Fibroblast of lung (primary cell): ENCODE results near the gene METTL15. TPM values are rescaled to one million over a fixed set of nuclear protein-coding genes. Genes with fewer than 3 reads are reported as not detected.

ENCODE experiments used
- DNase-seq, 2 donors: peaks; one replicate each; pipeline versions ENCODE4 v3.0.0 to v3.0.0-alpha.2; 2010; ENCODE audit warnings: low read depth in 2 of 2
- H2AFZ ChIP-seq: 2 replicates; pipeline ENCODE4 v1.5.1; 2012; ENCODE audit warnings: low read length, control low read depth, inconsistent platforms
- H3K27ac ChIP-seq: 2 replicates; pipeline ENCODE4 v1.5.1; 2011; ENCODE audit warnings: low read length, control low read depth; ENCODE audit not compliant: insufficient read depth
- H3K27me3 ChIP-seq: 2 replicates; pipeline ENCODE4 v1.5.1; 2011; ENCODE audit warnings: mild to moderate bottlenecking, low read length; ENCODE audit not compliant: control insufficient read depth, insufficient read depth
- H3K36me3 ChIP-seq: 2 replicates; pipeline ENCODE4 v1.5.1; 2011; ENCODE audit warnings: low read length; ENCODE audit not compliant: control insufficient read depth, insufficient read depth
- H3K4me1 ChIP-seq: 2 replicates; pipeline ENCODE4 v1.5.1; 2011; ENCODE audit warnings: low read length; ENCODE audit not compliant: control insufficient read depth, insufficient read depth; ENCODE audit errors: extremely low read depth
- H3K4me2 ChIP-seq: 2 replicates; pipeline ENCODE4 v1.5.1; 2011; ENCODE audit warnings: low read length, control low read depth; ENCODE audit not compliant: insufficient read depth; ENCODE audit errors: extremely low read depth
- H3K4me3 ChIP-seq, 4 experiments: fragments of 200-600 bp in 1 of 4; sonication (generic) in 1 of 4; replicated peaks in 1 of 4; 2 replicates each; pipeline ENCODE4 v1.5.1; 2011 to 2016; ENCODE audit warnings: low read length in 4 of 4, low read depth in 3 of 4, mild to moderate bottlenecking in 3 of 4, control low read depth in 2 of 4, inconsistent platforms in 1 of 4, mixed read lengths in 1 of 4; ENCODE audit not compliant: insufficient read depth in 1 of 4; ENCODE audit errors: control extremely low read depth in 1 of 4
- H3K79me2 ChIP-seq: 2 replicates; pipeline ENCODE4 v1.5.1; 2012; ENCODE audit warnings: mild to moderate bottlenecking, low read length, inconsistent platforms; ENCODE audit not compliant: control insufficient read depth, insufficient read depth
- H3K9ac ChIP-seq: 2 replicates; pipeline ENCODE4 v1.5.1; 2011; ENCODE audit warnings: mild to moderate bottlenecking, low read length, control low read depth; ENCODE audit not compliant: insufficient read depth
- H3K9me3 ChIP-seq: 2 replicates; pipeline ENCODE4 v1.5.1; 2012; ENCODE audit warnings: low read depth, low read length; ENCODE audit not compliant: control insufficient read depth, insufficient read depth
- H4K20me1 ChIP-seq: 2 replicates; pipeline ENCODE4 v1.5.1; 2011; ENCODE audit warnings: low read length; ENCODE audit not compliant: control insufficient read depth, insufficient read depth; ENCODE audit errors: extremely low read depth
- CTCF ChIP-seq, 2 donors: IDR thresholded peaks in 1 of 2; conservative IDR thresholded peaks in 1 of 2; 1 replicate in 1 of 2; 2 replicates in 1 of 2; pipeline ENCODE4 v1.5.1; 2011 to 2012; ENCODE audit warnings: low read length in 2 of 2, control low read depth in 1 of 2, inconsistent platforms in 1 of 2, low read depth in 1 of 2, mild to moderate bottlenecking in 1 of 2
- EZH2 ChIP-seq: IDR thresholded peaks from 2 replicates; pipeline ENCODE4 v1.5.1; 2012; ENCODE audit warnings: low read length, control low read depth, mild to moderate bottlenecking; ENCODE audit errors: missing control alignments
- polyA plus RNA-seq, 2 donors: library from polyadenylated mRNA; depleted of rRNA in 1 of 2; stranded (reverse) in 1 of 2; unstranded in 1 of 2; fragments of >200 nt; gene quantifications; 2 replicates each; pipeline ENCODE4 v1.2.1, GENCODE V29; 2011 to 2012; ENCODE audit warnings: missing spikeins in 1 of 2
- total RNA-seq: library from RNA; depleted of rRNA; stranded (reverse); fragments of >200 nt; gene quantifications from 2 replicates; pipeline ENCODE4 v1.2.1, GENCODE V29; 2014

METTL15 gene
- total and polyA plus RNA-seq, 2 donors (not counting 1 experiment from before 2014, with no cell fraction given): 8.8 to 28.4 TPM

- H3K27me3 ChIP-seq: no peaks in the 10 kb centered on the region
- H3K4me1 ChIP-seq: peaks cover 5% of the 10 kb centered on the region
- no peak overlapping the region for H3K4me2 ChIP-seq
- TF ChIP-seq EZH2: no peak
- TF ChIP-seq CTCF (conservative IDR thresholded peaks at IDR 0.05 in 1 of 2, IDR thresholded peaks at IDR 0.05 in 1 of 2; ENCODE audit: low read depth in 1 of 2, low read length in 2 of 2): no peak
- H3K36me3 ChIP-seq: peaks cover 2% of the 10 kb centered on the region
- no peak overlapping the region for H2AFZ ChIP-seq
- H3K27ac ChIP-seq: no peak overlapping the region
- H3K9ac ChIP-seq: no peak overlapping the region
- no peaks in the 10 kb centered on the region for H3K79me2 ChIP-seq
- peaks cover 2% of the 10 kb centered on the region for H3K9me3 ChIP-seq
- H3K4me3 ChIP-seq: no peak overlapping the region
- H4K20me1 ChIP-seq: no peaks in the 10 kb centered on the region
- DNase-seq: no peak
These were observed 29.2 kb downstream of the METTL15 start for GRCh38 chr11:28137366-28137765.

GRCh38 chr11:28137832-28138231 lies 29.6 kb downstream of the METTL15 start:
- no peak for DNase-seq
- H3K27ac ChIP-seq: no peak overlapping the region
- H3K9ac ChIP-seq: no peak overlapping the region
- no peaks in the 10 kb centered on the region for H3K79me2 ChIP-seq
- no peak overlapping the region for H3K4me3 ChIP-seq
- TF ChIP-seq EZH2 (no peak), CTCF (conservative IDR thresholded peaks at IDR 0.05 in 1 of 2, IDR thresholded peaks at IDR 0.05 in 1 of 2; ENCODE audit: low read depth in 1 of 2, low read length in 2 of 2) (no peak)
- no peaks in the 10 kb centered on the region for H3K27me3 ChIP-seq
- H3K9me3 ChIP-seq: peaks cover 2% of the 10 kb centered on the region
- no peak overlapping the region for H3K4me2 ChIP-seq
- H2AFZ ChIP-seq: no peak overlapping the region
- peaks cover 2% of the 10 kb centered on the region for H3K36me3 ChIP-seq
- H3K4me1 ChIP-seq: peaks cover 4% of the 10 kb centered on the region
- no peaks in the 10 kb centered on the region for H4K20me1 ChIP-seq

- no peak for DNase-seq
- no peak overlapping the region for H3K4me2 ChIP-seq
- H3K4me3 ChIP-seq: no peak overlapping the region
- H3K9ac ChIP-seq: no peak overlapping the region
- peaks cover 2% of the 10 kb centered on the region for H3K9me3 ChIP-seq
- no peaks in the 10 kb centered on the region for H3K4me1 ChIP-seq
- no peaks in the 10 kb centered on the region for H3K27me3 ChIP-seq
- TF ChIP-seq CTCF (conservative IDR thresholded peaks at IDR 0.05 in 1 of 2, IDR thresholded peaks at IDR 0.05 in 1 of 2; ENCODE audit: low read depth in 1 of 2, low read length in 2 of 2): no peak
- no peak for TF ChIP-seq EZH2
- H4K20me1 ChIP-seq: no peaks in the 10 kb centered on the region
- no peak overlapping the region for H3K27ac ChIP-seq
- no peaks in the 10 kb centered on the region for H3K79me2 ChIP-seq
- H2AFZ ChIP-seq: no peak overlapping the region
- peaks cover 2% of the 10 kb centered on the region for H3K36me3 ChIP-seq
These were observed 31.7 kb downstream of the METTL15 start for GRCh38 chr11:28139841-28140415.
